Measurements from ENCODE around the gene DTHD1. TPM values are rescaled to one million over a fixed set of nuclear protein-coding genes. Genes with fewer than 3 reads are reported as not detected.
A peak's percentile ranks its signal among the peaks of the same experiment; 100 is the strongest.

The DTHD1 gene
- total RNA-seq, 1 donor from 2014 or later: not detected

DNA sequence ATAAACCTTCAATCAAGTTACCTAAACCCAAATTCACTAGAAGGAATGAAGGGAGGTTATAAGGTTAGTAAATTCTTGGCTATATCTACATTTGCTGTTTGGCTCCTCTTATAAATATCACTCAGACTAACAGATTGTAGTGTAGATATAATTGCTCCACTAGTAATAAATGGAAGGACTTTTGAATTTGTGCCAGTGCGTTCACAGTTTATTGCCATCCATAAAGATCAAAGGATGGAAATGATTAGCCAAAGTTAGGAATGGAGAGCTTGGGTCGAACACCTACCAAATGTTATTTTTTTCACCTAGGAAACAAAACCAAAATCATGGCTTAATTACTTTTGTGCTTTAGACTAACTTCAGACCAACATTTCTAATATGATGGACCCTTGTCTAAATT, 9.2 kb downstream of the DTHD1 start:
- Histone ChIP-seq H3K4me2 (ENCODE audit: low read length) (no peak overlapping the region), H3K27me3 (ENCODE audit: insufficient read depth, low read length) (no peaks in the 10 kb centered on the region), H3K36me3 (ENCODE audit: insufficient read depth, low read length) (no peaks in the 10 kb centered on the region), H2AFZ (ENCODE audit: low read depth, low read length) (no peak overlapping the region), H3K9ac (ENCODE audit: low read length) (no peak overlapping the region), H3K4me3 (ENCODE audit: insufficient read depth, low read depth, low read length) (no peak overlapping the region), H3K79me2 (ENCODE audit: insufficient read depth, low read length) (no peaks in the 10 kb centered on the region), H3K27ac (ENCODE audit: low read depth, low read length) (no peak overlapping the region), H3K4me1 (ENCODE audit: insufficient read depth, low read length) (no peaks in the 10 kb centered on the region), H4K20me1 (ENCODE audit: insufficient read depth, low read length) (no peaks in the 10 kb centered on the region), H3K9me3 (ENCODE audit: insufficient read depth, low read depth, low read length) (no peaks in the 10 kb centered on the region)
- no peaks in the 10 kb centered on the region for H3K9me3 Mint-ChIP-seq (ENCODE audit: unreplicated experiment)
- no peak overlapping the region for H3K4me3 Mint-ChIP-seq (ENCODE audit: unreplicated experiment)
- H3K4me1 Mint-ChIP-seq (ENCODE audit: low read depth, unreplicated experiment): no peaks in the 10 kb centered on the region
- no peak for TF ChIP-seq EZH2 (IDR thresholded peaks at IDR 0.05; ENCODE audit: insufficient read depth, low read length)
- TF ChIP-seq, protein P1, sequence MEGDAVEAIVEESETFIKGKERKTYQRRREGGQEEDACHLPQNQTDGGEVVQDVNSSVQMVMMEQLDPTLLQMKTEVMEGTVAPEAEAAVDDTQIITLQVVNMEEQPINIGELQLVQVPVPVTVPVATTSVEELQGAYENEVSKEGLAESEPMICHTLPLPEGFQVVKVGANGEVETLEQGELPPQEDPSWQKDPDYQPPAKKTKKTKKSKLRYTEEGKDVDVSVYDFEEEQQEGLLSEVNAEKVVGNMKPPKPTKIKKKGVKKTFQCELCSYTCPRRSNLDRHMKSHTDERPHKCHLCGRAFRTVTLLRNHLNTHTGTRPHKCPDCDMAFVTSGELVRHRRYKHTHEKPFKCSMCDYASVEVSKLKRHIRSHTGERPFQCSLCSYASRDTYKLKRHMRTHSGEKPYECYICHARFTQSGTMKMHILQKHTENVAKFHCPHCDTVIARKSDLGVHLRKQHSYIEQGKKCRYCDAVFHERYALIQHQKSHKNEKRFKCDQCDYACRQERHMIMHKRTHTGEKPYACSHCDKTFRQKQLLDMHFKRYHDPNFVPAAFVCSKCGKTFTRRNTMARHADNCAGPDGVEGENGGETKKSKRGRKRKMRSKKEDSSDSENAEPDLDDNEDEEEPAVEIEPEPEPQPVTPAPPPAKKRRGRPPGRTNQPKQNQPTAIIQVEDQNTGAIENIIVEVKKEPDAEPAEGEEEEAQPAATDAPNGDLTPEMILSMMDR (IDR thresholded peaks at IDR 0.05; ENCODE audit: insufficient read depth, low read depth, low read length): no peak
- DNase-seq (ENCODE audit: low read depth): no peak
- H3K27ac Mint-ChIP-seq (ENCODE audit: unreplicated experiment): no peak overlapping the region
- no peaks in the 10 kb centered on the region for H3K36me3 Mint-ChIP-seq (ENCODE audit: low read depth, unreplicated experiment)
- FAIRE-seq: no peak
- H3K27me3 Mint-ChIP-seq (ENCODE audit: low read depth, unreplicated experiment): no peaks in the 10 kb centered on the region

DNA sequence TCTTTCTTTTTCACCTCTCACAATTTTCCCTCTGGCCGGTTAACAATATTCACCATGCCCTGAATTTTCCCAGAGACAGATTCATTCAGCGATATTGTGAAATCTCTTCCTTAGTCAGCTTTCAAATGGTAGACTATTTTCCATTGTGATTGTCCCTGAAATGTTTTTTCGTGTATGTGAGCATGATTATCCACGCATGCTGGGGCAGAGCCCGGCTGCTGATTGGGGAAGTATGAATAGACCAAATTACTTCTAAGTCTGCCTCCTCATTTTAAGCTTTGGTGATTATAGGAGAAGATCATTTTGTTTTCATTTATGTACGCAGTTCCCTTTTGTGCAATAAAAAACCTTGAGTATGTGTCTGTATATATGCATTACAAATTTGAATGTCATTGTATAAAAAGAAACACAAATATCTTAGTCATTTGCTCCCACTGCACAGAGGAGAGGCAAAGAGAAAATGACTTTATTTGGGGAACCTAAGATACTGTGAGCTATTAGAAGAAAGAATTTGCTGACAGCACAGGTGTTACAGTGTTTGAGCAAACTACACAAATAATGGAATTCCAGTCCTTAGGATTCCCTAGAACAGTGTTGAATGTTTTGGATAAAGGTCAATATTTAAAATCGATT, 11.3 kb downstream of the DTHD1 start:
- Histone ChIP-seq H3K4me1 (ENCODE audit: insufficient read depth, low read length) (no peaks in the 10 kb centered on the region), H2AFZ (ENCODE audit: low read depth, low read length) (peak overlapping the region; percentile 38), H3K4me3 (ENCODE audit: insufficient read depth, low read depth, low read length) (no peak overlapping the region), H3K36me3 (ENCODE audit: insufficient read depth, low read length) (no peaks in the 10 kb centered on the region), H3K9ac (ENCODE audit: low read length) (no peak overlapping the region), H4K20me1 (ENCODE audit: insufficient read depth, low read length) (no peaks in the 10 kb centered on the region), H3K79me2 (ENCODE audit: insufficient read depth, low read length) (no peaks in the 10 kb centered on the region), H3K4me2 (ENCODE audit: low read length) (peak overlapping the region; percentile 56), H3K27me3 (ENCODE audit: insufficient read depth, low read length) (no peaks in the 10 kb centered on the region), H3K27ac (ENCODE audit: low read depth, low read length) (no peak overlapping the region), H3K9me3 (ENCODE audit: insufficient read depth, low read depth, low read length) (no peaks in the 10 kb centered on the region)
- no peaks in the 10 kb centered on the region for H3K9me3 Mint-ChIP-seq (ENCODE audit: unreplicated experiment)
- FAIRE-seq (no peak), DNase-seq (ENCODE audit: low read depth) (peak; percentile 18)
- no peak overlapping the region for H3K4me3 Mint-ChIP-seq (ENCODE audit: unreplicated experiment)
- TF ChIP-seq, protein P1 (IDR thresholded peaks at IDR 0.05; ENCODE audit: insufficient read depth, low read depth, low read length): no peak
- no peak for TF ChIP-seq EZH2 (IDR thresholded peaks at IDR 0.05; ENCODE audit: insufficient read depth, low read length)
- H3K4me1 Mint-ChIP-seq (ENCODE audit: low read depth, unreplicated experiment): no peaks in the 10 kb centered on the region
- no peaks in the 10 kb centered on the region for H3K36me3 Mint-ChIP-seq (ENCODE audit: low read depth, unreplicated experiment)
- H3K27me3 Mint-ChIP-seq (ENCODE audit: low read depth, unreplicated experiment): no peaks in the 10 kb centered on the region
- no peak overlapping the region for H3K27ac Mint-ChIP-seq (ENCODE audit: unreplicated experiment)

DNA sequence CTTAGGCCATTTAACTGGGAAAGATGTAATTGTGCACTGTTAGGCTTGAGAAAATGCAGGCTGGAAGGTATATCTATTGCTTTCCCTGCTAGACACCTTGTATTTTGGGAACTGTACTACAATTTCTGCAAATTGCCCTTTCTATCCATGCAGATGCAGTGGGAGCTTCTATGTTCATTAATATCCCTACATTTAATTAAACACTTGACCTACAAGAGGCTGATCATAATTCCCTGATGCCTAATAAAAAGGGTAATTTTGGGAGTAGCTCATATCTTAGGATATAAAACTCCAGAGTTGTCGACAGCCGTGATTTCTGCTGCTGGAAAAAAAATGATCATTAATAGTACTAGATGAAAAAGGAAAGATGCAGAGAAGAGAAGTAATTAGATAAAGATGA, 19.7 kb downstream of the DTHD1 start:
- no peaks in the 10 kb centered on the region for H3K9me3 Mint-ChIP-seq (ENCODE audit: unreplicated experiment)
- no peaks in the 10 kb centered on the region for H3K27me3 Mint-ChIP-seq (ENCODE audit: low read depth, unreplicated experiment)
- no peaks in the 10 kb centered on the region for H3K4me1 Mint-ChIP-seq (ENCODE audit: low read depth, unreplicated experiment)
- no peak for TF ChIP-seq EZH2 (IDR thresholded peaks at IDR 0.05; ENCODE audit: insufficient read depth, low read length)
- TF ChIP-seq, protein P1 (IDR thresholded peaks at IDR 0.05; ENCODE audit: insufficient read depth, low read depth, low read length): no peak
- Histone ChIP-seq H3K4me1 (ENCODE audit: insufficient read depth, low read length) (no peaks in the 10 kb centered on the region), H2AFZ (ENCODE audit: low read depth, low read length) (no peak overlapping the region), H3K27me3 (ENCODE audit: insufficient read depth, low read length) (no peaks in the 10 kb centered on the region), H3K36me3 (ENCODE audit: insufficient read depth, low read length) (no peaks in the 10 kb centered on the region), H3K9ac (ENCODE audit: low read length) (no peak overlapping the region), H3K27ac (ENCODE audit: low read depth, low read length) (no peak overlapping the region), H4K20me1 (ENCODE audit: insufficient read depth, low read length) (no peaks in the 10 kb centered on the region), H3K9me3 (ENCODE audit: insufficient read depth, low read depth, low read length) (no peaks in the 10 kb centered on the region), H3K4me3 (ENCODE audit: insufficient read depth, low read depth, low read length) (no peak overlapping the region), H3K4me2 (ENCODE audit: low read length) (no peak overlapping the region), H3K79me2 (ENCODE audit: insufficient read depth, low read length) (no peaks in the 10 kb centered on the region)
- H3K27ac Mint-ChIP-seq (ENCODE audit: unreplicated experiment): no peak overlapping the region
- H3K36me3 Mint-ChIP-seq (ENCODE audit: low read depth, unreplicated experiment): no peaks in the 10 kb centered on the region
- DNase-seq (ENCODE audit: low read depth) (no peak), FAIRE-seq (no peak)
- H3K4me3 Mint-ChIP-seq (ENCODE audit: unreplicated experiment): no peak overlapping the region

All from astrocyte (in vitro differentiated cells and primary cell).